Measurements from ENCODE around the gene SPATA2L. TPM values are rescaled to one million over a fixed set of nuclear protein-coding genes. Genes with fewer than 3 reads are reported as not detected.

Gene SPATA2L
- total and polyA plus RNA-seq, 2 of the 13 experiments (the other 11 are each of a cell fraction or from before 2014, with no cell fraction given) = 9.1 to 20.7 TPM

DNA sequence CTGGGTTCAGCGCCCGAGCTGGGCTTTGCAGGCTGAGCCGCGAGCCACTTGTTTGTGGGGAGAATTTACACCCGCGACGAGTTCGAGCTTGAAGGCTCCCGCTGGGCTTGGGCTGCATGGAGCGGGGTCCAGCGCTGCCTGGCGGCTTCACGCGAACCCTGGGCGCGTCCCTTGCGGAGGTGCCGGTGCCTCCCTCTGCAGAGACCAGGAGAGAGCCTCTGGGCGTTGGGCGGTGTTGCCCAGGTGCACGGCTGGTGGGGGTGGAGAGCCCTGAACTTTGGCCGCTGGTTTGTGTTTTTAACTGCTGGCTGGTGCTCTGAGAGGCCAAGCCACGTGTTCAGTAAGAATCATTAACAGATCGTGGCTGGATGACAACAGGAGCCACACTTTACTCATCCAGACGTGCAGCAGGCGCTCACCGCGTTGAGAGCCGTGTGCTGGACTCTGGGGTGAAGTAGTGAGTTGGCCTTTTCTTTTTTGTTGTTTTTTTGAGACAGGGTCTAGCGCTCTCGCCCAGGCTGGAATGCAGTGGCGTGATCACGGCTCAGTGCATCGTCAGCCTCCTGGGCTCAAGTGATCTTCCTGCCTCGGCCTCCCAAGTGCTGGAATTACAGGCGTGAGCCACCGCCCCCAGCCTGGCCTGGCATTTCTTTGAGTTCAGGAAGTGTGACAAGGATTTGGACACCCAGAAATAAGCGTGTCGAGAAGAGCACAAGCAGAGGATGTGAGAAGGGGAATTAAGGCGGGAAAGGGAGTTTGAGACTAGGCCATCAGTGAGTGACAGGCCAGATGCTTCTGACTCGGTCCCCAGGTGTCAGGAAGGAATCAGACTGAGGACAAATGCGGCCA lies 14.2 kb downstream of the SPATA2L start (continued):
- TF ChIP-seq, protein P1, sequence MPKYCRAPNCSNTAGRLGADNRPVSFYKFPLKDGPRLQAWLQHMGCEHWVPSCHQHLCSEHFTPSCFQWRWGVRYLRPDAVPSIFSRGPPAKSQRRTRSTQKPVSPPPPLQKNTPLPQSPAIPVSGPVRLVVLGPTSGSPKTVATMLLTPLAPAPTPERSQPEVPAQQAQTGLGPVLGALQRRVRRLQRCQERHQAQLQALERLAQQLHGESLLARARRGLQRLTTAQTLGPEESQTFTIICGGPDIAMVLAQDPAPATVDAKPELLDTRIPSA (CRISPR knock-in tag; IDR thresholded peaks at IDR 0.05; ENCODE audit: borderline replicate concordance) = peak; percentile 93; the same call in 1 of the 2 replicates
- TF ChIP-seq, protein P2, sequence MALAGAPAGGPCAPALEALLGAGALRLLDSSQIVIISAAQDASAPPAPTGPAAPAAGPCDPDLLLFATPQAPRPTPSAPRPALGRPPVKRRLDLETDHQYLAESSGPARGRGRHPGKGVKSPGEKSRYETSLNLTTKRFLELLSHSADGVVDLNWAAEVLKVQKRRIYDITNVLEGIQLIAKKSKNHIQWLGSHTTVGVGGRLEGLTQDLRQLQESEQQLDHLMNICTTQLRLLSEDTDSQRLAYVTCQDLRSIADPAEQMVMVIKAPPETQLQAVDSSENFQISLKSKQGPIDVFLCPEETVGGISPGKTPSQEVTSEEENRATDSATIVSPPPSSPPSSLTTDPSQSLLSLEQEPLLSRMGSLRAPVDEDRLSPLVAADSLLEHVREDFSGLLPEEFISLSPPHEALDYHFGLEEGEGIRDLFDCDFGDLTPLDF (CRISPR knock-in tag; IDR thresholded peaks at IDR 0.05) = peak; percentile 26; the same call in 1 of the 2 replicates
- TF ChIP-seq, protein P3, sequence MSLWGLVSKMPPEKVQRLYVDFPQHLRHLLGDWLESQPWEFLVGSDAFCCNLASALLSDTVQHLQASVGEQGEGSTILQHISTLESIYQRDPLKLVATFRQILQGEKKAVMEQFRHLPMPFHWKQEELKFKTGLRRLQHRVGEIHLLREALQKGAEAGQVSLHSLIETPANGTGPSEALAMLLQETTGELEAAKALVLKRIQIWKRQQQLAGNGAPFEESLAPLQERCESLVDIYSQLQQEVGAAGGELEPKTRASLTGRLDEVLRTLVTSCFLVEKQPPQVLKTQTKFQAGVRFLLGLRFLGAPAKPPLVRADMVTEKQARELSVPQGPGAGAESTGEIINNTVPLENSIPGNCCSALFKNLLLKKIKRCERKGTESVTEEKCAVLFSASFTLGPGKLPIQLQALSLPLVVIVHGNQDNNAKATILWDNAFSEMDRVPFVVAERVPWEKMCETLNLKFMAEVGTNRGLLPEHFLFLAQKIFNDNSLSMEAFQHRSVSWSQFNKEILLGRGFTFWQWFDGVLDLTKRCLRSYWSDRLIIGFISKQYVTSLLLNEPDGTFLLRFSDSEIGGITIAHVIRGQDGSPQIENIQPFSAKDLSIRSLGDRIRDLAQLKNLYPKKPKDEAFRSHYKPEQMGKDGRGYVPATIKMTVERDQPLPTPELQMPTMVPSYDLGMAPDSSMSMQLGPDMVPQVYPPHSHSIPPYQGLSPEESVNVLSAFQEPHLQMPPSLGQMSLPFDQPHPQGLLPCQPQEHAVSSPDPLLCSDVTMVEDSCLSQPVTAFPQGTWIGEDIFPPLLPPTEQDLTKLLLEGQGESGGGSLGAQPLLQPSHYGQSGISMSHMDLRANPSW (CRISPR knock-in tag; IDR thresholded peaks at IDR 0.05; ENCODE audit: borderline replicate concordance) = peak; percentile 97
- TF ChIP-seq, protein P4, sequence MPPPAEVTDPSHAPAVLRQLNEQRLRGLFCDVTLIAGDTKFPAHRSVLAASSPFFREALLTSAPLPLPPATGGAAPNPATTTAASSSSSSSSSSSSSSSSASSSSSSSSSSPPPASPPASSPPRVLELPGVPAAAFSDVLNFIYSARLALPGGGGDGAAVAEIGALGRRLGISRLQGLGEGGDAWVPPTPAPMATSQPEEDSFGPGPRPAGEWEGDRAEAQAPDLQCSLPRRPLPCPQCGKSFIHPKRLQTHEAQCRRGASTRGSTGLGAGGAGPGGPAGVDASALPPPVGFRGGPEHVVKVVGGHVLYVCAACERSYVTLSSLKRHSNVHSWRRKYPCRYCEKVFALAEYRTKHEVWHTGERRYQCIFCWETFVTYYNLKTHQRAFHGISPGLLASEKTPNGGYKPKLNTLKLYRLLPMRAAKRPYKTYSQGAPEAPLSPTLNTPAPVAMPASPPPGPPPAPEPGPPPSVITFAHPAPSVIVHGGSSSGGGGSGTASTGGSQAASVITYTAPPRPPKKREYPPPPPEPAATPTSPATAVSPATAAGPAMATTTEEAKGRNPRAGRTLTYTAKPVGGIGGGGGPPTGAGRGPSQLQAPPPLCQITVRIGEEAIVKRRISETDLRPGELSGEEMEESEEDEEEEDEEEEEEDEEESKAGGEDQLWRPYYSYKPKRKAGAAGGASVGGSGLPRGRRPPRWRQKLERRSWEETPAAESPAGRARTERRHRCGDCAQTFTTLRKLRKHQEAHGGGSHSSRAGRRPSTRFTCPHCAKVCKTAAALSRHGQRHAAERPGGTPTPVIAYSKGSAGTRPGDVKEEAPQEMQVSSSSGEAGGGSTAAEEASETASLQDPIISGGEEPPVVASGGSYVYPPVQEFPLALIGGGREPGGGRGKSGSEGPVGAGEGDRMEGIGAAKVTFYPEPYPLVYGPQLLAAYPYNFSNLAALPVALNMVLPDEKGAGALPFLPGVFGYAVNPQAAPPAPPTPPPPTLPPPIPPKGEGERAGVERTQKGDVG (CRISPR knock-in tag; IDR thresholded peaks at IDR 0.05; ENCODE audit: borderline replicate concordance) = peak; percentile 98
- TF ChIP-seq DPF2 (CRISPR knock-in tag; IDR thresholded peaks at IDR 0.05; ENCODE audit: borderline replicate concordance, low read depth) (peak; percentile 79; the same call in 1 of the 2 replicates), PRPF4 (IDR thresholded peaks at IDR 0.05; ENCODE audit: low read depth, low read length, poor library complexity, severe bottlenecking) (no peak), ZNF75D (CRISPR knock-in tag; IDR thresholded peaks at IDR 0.05; ENCODE audit: borderline replicate concordance) (no peak), ZZZ3 (CRISPR knock-in tag; IDR thresholded peaks at IDR 0.05; ENCODE audit: borderline replicate concordance) (peak; percentile 91), ZNF282 (IDR thresholded peaks at IDR 0.05; ENCODE audit: partially characterized antibody) (no peak), ZNF30 (CRISPR knock-in tag; IDR thresholded peaks at IDR 0.05) (no peak), MYC (CRISPR knock-in tag; IDR thresholded peaks at IDR 0.05; ENCODE audit: borderline replicate concordance) (peak; percentile 99), U2AF2 (IDR thresholded peaks at IDR 0.05; ENCODE audit: low read depth, low read length) (no peak), ZNF761 (CRISPR knock-in tag; conservative IDR thresholded peaks at IDR 0.05) (peak; percentile 98), NFE2L2 (IDR thresholded peaks at IDR 0.05; ENCODE audit: low read length) (no peak), ZNF781 (CRISPR knock-in tag; IDR thresholded peaks at IDR 0.05; ENCODE audit: borderline replicate concordance, not compliant biosample characterization) (peak; percentile 99)
- TF ChIP-seq, protein P5, sequence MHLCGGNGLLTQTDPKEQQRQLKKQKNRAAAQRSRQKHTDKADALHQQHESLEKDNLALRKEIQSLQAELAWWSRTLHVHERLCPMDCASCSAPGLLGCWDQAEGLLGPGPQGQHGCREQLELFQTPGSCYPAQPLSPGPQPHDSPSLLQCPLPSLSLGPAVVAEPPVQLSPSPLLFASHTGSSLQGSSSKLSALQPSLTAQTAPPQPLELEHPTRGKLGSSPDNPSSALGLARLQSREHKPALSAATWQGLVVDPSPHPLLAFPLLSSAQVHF (CRISPR knock-in tag; IDR thresholded peaks at IDR 0.05) = peak; percentile 91
- TF ChIP-seq, protein P6, sequence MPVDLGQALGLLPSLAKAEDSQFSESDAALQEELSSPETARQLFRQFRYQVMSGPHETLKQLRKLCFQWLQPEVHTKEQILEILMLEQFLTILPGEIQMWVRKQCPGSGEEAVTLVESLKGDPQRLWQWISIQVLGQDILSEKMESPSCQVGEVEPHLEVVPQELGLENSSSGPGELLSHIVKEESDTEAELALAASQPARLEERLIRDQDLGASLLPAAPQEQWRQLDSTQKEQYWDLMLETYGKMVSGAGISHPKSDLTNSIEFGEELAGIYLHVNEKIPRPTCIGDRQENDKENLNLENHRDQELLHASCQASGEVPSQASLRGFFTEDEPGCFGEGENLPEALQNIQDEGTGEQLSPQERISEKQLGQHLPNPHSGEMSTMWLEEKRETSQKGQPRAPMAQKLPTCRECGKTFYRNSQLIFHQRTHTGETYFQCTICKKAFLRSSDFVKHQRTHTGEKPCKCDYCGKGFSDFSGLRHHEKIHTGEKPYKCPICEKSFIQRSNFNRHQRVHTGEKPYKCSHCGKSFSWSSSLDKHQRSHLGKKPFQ (CRISPR knock-in tag; IDR thresholded peaks at IDR 0.05; ENCODE audit: insufficient replicate concordance) = peak; percentile 97
